NCI-H446 (cell line): Measurements from ENCODE around the gene KCNJ6.
"Not testable (repeated sequence)": the region's sequence is repeated elsewhere in the genome, so short reads cannot be mapped to it uniquely, and the experiment has no call there.

Experiments used
- DNase-seq, 2 experiments: peaks; one replicate each; lab custom pipeline; 2025; lab: John Stamatoyannopoulos, UW

The KCNJ6 gene

DNA sequence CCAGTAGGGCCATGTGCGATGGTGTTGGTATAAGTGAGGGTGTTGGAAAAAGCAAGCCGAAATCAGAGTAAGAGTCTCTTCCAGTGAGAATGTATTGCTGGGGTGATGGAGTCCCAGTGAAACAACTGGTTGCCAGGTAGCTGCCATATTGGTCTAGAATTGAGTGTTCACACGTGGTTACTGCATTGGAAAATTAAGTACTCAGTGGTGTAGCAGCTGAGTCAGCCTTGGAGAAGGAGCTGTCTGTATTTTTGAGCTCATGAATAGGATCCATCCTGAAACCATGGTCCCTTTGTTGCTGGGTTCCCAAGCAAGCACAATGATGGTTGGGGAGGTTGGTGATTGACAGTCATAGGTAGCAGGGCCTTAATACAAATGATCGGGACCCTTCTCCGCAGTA is 314.3 kb downstream of the KCNJ6 start:
- DNase-seq, result no peak

DNA sequence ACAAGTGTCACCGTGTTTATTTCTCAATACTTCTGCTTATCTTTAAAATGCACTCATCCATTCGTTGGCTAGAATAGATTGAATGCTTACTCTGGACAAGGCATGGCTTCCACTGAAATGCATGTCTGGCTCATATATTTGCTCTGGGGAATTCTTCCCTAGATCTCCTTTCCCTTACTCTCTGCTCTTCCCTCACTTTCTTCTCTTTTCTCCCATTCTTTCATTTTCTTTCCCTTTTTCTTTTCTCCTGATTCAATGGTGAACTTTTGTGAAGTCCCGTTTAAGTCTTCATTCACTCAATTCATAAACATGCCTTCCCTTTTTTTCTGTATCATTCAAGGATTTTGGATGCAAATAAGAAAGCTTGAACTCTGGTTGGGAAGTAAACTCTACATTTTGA is 315.2 kb downstream of the KCNJ6 start:
- no peak for DNase-seq

- no peak for DNase-seq
Measured at GRCh38 chr21:37595944-37596343, 320.3 kb downstream of the KCNJ6 start.

- no peak for DNase-seq
Measured at GRCh38 chr21:37594472-37594951, 321.7 kb downstream of the KCNJ6 start.

GRCh38 chr21:37593740-37594471 is 322.4 kb downstream of the KCNJ6 start:
- DNase-seq, result no peak

- no peak for DNase-seq
Measured at GRCh38 chr21:37593015-37593414, 323.2 kb downstream of the KCNJ6 start.

- no peak for DNase-seq
Measured at GRCh38 chr21:37592496-37592895, 323.8 kb downstream of the KCNJ6 start.

GRCh38 chr21:37591994-37592393 is 324.3 kb downstream of the KCNJ6 start:
- DNase-seq, result not testable (repeated sequence)

DNA sequence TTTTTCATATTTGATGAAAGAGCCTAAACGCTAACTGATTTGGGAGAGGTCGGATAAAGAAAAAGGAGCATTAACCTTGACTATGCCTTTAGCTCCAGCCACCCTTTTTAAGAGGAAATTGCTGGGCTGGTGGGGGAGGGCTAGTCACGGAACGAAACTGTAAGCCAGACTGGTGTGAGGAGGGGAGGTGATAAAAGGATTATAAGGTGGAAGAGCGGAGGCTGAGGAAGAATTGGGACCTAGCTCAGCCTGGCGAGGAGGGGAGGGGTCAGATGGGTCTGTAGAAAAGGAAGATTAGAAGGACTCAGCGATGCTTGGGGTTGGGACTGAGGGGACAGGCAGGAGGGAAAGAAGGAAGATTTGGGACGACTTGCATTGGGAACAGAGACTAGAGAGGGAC is 325.4 kb downstream of the KCNJ6 start:
- DNase-seq, result not testable (repeated sequence)

GRCh38 chr21:37588644-37589043 is 327.6 kb downstream of the KCNJ6 start:
- DNase-seq, result not testable (repeated sequence)

DNA sequence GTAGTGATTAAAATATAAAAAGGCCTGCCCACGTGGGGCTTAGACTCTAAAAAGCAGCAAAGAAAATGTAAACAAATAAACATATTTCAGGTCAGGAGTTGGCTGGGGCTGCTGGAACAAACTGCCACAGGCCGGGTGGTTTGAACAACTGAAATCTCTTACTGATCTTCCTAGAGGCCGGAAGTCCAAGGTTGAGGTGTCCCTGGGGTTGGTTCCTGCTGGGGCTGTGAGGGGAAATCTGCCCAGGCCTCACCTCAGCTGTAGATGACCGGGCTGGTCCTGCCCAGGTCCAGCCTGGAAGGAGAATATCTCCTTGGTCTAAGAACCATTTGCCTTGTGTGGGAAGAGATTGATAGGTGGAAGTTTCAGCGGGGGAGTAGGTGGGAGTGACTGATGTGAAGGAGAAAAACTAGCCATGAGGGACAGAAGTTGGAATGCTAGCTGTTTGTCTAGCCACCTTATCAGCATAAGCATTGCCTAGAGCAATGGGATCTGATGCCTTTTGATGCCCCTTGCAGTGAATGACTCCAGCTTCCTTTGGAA is 328.6 kb downstream of the KCNJ6 start:
- no peak for DNase-seq

DNA sequence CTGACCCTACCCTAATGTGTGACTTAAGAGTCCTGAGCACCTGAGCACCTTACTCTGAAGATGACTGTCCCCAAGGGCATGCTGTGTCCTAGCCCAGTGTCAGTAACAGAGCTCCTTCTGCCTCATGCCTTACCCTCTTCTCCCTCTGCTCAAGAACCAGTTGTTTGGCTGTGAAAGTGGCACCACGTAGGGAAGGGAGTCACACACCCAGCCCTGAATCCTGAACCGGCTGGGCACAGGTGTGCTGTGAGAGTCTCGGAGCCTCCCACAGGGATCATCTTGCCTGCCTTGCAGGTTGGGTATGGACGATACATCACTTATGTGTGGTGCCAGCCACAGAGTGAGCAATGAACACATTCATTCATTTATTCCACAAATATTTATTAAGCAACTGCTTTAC is 329.1 kb downstream of the KCNJ6 start:
- DNase-seq, result no peak

DNA sequence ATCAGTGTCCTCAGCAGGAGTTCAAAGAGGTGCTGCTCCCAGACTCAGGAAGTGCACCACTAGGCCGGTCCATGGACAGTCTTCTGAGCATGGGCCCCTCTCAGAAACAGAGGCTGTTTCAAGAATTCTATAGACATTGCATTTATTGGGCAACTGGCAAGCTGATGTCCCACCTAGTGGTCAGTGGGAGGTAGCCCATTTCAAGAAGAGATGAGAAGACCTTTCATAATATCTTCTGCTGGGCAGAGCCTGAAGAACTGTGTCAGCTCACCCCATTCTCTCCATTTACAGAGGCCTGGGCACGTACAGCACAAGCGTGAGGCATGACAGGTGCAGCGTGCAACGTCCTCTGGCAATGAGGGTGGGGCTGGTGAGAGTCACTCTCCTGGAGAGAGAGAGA is 333.7 kb downstream of the KCNJ6 start:
- DNase-seq, result peak in 1 of 2 experiments; percentile 42

DNA sequence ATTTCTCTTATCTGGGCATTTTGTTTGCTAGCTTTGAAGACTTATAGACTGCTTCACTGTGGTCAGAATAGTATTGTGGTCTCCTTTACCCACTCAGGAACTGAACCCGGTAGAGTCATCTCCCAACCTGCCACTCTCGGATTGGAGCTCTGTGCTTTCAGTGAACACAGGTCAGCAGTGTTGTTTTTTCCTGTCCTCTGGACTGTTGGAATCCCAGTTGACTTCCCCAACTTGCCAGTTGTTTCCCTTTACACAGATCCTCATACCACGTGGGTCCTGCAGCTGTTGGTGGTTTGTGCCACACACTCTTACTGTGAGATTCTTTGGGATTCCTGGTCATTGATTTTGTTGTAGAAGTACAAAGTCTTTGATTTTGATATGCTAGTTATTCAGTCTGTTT is 335.6 kb downstream of the KCNJ6 start:
- DNase-seq, result no peak

DNA sequence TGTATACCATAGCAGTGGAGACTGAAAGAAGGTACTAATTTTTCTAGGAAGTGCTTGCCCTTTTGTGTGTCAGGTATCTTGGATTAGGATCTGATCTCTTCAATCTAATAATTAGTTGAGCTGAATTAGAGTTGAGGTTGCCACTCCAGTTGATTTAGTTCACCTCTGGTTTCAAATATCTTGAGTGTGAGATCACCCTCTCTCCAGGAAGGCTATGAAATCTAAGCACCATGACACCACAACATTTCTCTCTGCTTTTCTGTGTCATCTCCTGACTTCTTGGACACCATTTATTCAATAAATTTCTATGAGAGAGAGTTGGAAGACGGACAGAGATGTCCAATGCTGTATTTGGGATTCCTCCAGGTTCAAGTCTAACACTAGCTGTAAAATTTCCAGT is 336.9 kb downstream of the KCNJ6 start:
- no peak for DNase-seq

GRCh38 chr21:37578471-37579126 is 337.7 kb downstream of the KCNJ6 start:
- no peak for DNase-seq

- not testable (repeated sequence) for DNase-seq
Measured at GRCh38 chr21:37576929-37577328, 339.3 kb downstream of the KCNJ6 start.

GRCh38 chr21:37575580-37575979 is 340.7 kb downstream of the KCNJ6 start:
- no peak for DNase-seq

DNA sequence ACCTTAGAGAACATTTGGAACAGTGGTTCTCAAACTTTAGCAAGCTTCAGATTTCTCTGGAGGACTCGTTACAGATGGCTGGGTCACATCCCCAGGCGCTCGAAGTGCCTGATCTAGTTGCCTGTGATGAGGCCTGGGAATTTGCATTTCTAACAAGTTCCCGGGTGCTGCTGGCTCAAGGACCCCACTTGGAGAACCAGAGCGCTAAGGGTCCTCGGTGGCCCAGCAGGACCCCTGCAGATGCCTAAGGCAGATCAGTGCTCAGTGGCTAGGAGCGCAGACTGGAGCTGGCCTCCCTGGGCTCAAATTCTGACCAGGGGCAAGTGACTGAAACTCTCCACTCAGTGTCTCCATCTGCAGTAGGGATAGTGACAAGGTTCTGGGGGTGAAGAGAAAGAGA is 341.5 kb downstream of the KCNJ6 start:
- DNase-seq, result no peak

DNA sequence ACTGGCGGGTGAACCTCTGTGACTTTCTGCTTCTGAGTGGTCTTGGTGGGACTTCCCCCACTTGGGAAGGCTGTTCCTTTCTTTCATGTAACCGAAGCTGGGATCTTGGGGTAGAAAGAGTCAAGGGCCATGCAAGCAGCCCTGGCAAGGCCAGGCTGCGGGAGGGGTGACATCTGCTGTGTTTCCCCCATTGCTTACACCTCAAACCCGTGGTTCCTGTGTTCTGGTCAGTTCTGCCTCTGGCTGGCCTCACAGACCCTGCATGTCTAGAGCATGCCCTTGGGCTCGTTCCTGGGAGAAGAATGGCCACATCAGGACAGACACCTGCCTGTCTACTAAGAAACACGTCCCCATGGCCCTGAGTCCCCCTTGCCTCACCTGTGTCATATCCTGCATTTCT is 341.9 kb downstream of the KCNJ6 start:
- DNase-seq, result no peak

GRCh38 chr21:37571442-37571841 is 344.8 kb downstream of the KCNJ6 start:
- no peak for DNase-seq

GRCh38 chr21:37568916-37569315 is 347.3 kb downstream of the KCNJ6 start:
- DNase-seq, result no peak

- no peak for DNase-seq
Measured at GRCh38 chr21:37568415-37568814, 347.8 kb downstream of the KCNJ6 start.
